EL (cell line): ENCODE results near the gene TNFSF11.

Experiments
- DNase-seq: peaks from one replicate; pipeline ENCODE4 v3.0.0-alpha.2; 2016

The TNFSF11 gene

GRCh38 chr13:42656161-42656560 is 82.2 kb downstream of the TNFSF11 start:
- DNase-seq = no peak

DNA sequence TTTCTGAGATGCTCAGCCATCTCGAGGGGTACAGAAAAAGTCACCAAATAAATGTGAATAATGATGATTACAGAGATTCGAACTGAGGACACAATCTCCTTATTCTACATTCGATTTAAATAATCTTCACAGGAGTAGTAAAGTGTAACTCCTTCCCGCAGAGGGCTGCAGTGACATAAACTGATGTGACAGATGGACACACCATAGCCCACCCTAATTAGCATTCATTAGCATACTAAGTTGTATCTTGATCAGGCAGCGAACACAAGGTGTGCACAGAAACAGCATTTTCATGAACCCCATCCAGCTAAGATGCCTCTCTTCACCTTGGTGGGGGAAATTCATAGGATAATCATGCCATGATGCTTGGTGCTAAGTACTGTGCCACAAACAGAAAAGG is 83.0 kb downstream of the TNFSF11 start:
- no peak for DNase-seq
